GM12892 (cell line): ENCODE data around the gene GMPR2.

Experiments
- POLR2AphosphoS5 ChIP-seq: IDR thresholded peaks from 2 replicates; pipeline ENCODE4 v1.6.1; 2011; ENCODE audit warnings: low read depth, low read length, control low read depth
- TAF1 ChIP-seq: IDR thresholded peaks from 2 replicates; pipeline ENCODE4 v1.6.1; 2011; ENCODE audit warnings: low read depth, mild to moderate bottlenecking, control low read depth, low read length, borderline replicate concordance

GRCh38 chr14:24253936-24254335 is 21.2 kb downstream of the GMPR2 start:
- TF ChIP-seq POLR2AphosphoS5 (no peak), TAF1 (no peak)
